Measurements from ENCODE around the gene PHIP.

GRCh38 chr6:79071547-79071946 lies 6.5 kb downstream of the PHIP start:
- TF ChIP-seq CTCF (IDR thresholded peaks at IDR 0.05) (no peak), POLR2A (IDR thresholded peaks at IDR 0.05) (no peak)

Measured in body of pancreas (tissue), 4 donors.